Measurements from ENCODE around the gene LHX4. TPM values are rescaled to one million over a fixed set of nuclear protein-coding genes. Genes with fewer than 3 reads are reported as not detected.

Gene LHX4
- total RNA-seq, 1 donor from 2014 or later, result 2.1 TPM

DNA sequence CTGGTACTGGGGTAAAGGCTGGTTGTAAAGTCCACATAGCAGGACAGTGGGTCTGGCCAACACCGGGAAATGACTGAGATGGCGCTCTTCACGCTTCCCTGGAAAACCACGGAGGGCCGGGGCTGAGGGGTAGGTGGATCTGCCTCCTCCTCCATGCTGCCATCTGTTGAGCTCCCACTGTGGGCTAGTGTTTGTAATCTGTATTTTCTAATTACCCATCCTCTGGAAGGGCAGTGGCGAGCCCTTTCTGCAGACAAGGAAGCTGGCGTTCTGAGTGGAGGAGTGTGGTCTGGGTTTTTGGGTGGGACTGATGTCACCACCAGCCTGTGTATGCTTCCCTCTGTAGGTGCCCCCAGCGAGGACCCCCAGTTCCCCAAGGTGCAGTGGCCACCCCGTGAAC lies 34.1 kb upstream of the LHX4 start:
- H3K9me3 Mint-ChIP-seq (ENCODE audit: unreplicated experiment), result peaks cover 19% of the 10 kb centered on the region
- peaks cover 26% of the 10 kb centered on the region for H3K36me3 Mint-ChIP-seq (ENCODE audit: unreplicated experiment)
- TF ChIP-seq, protein P1, sequence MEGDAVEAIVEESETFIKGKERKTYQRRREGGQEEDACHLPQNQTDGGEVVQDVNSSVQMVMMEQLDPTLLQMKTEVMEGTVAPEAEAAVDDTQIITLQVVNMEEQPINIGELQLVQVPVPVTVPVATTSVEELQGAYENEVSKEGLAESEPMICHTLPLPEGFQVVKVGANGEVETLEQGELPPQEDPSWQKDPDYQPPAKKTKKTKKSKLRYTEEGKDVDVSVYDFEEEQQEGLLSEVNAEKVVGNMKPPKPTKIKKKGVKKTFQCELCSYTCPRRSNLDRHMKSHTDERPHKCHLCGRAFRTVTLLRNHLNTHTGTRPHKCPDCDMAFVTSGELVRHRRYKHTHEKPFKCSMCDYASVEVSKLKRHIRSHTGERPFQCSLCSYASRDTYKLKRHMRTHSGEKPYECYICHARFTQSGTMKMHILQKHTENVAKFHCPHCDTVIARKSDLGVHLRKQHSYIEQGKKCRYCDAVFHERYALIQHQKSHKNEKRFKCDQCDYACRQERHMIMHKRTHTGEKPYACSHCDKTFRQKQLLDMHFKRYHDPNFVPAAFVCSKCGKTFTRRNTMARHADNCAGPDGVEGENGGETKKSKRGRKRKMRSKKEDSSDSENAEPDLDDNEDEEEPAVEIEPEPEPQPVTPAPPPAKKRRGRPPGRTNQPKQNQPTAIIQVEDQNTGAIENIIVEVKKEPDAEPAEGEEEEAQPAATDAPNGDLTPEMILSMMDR (IDR thresholded peaks at IDR 0.05; ENCODE audit: partially characterized antibody, unreplicated experiment), result no peak
- H3K27me3 Mint-ChIP-seq (ENCODE audit: unreplicated experiment), result peaks cover 27% of the 10 kb centered on the region
- peak overlapping the region; percentile 95 for H3K27ac Mint-ChIP-seq (ENCODE audit: unreplicated experiment)
- H3K4me1 Mint-ChIP-seq (ENCODE audit: low read depth, unreplicated experiment), result peaks cover 31% of the 10 kb centered on the region
- H3K4me3 Mint-ChIP-seq (ENCODE audit: unreplicated experiment), result peak overlapping the region; percentile 30
- DNase-seq, result no peak

DNA sequence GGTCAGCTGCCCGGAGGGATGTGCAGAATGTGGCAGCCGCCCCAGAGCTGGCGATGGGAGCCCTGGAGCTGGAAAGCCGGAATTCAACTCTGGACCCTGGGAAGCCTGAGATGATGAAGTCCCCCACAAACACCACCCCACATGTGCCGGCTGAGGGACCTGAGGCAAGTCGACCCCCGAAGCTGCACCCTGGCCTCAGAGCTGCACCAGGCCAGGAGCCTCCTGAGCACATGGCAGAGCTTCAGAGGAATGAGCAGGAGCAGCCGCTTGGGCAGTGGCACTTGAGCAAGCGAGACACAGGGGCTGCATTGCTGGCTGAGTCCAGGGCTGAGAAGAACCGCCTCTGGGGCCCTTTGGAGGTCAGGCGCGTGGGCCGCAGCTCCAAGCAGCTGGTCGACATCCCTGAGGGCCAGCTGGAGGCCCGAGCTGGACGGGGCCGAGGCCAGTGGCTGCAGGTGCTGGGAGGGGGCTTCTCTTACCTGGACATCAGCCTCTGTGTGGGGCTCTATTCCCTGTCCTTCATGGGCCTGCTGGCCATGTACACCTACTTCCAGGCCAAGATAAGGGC lies 33.5 kb upstream of the LHX4 start:
- no peak for DNase-seq
- Mint-ChIP-seq H3K27ac (ENCODE audit: unreplicated experiment) (no peak overlapping the region), H3K4me1 (ENCODE audit: low read depth, unreplicated experiment) (peaks cover 28% of the 10 kb centered on the region), H3K27me3 (ENCODE audit: unreplicated experiment) (peaks cover 27% of the 10 kb centered on the region), H3K36me3 (ENCODE audit: unreplicated experiment) (peaks cover 21% of the 10 kb centered on the region), H3K4me3 (ENCODE audit: unreplicated experiment) (no peak overlapping the region), H3K9me3 (ENCODE audit: unreplicated experiment) (peaks cover 19% of the 10 kb centered on the region)
- TF ChIP-seq, protein P1 (IDR thresholded peaks at IDR 0.05; ENCODE audit: partially characterized antibody, unreplicated experiment), result no peak

DNA sequence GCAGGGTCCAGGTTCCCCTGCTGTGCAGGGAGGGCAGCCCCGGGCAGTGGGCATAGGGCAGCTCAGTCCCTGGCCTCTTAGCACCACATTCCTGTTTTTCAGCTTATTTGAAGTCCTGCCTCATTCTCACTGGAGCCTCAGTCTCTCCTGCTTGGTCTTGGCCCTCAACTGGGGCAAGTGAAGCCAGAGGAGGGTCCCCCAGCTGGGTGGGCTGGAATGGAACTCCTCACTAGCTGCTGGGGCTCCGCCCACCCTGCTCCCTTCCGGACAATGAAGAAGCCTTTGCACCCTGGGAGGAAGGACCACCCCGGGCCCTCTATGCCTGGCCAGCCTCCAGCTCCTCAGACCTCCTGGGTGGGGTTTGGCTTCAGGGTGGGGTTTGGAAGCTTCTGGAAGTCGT lies 32.8 kb upstream of the LHX4 start:
- peaks cover 14% of the 10 kb centered on the region for H3K36me3 Mint-ChIP-seq (ENCODE audit: unreplicated experiment)
- TF ChIP-seq, protein P1 (IDR thresholded peaks at IDR 0.05; ENCODE audit: partially characterized antibody, unreplicated experiment), result no peak
- no peak overlapping the region for H3K27ac Mint-ChIP-seq (ENCODE audit: unreplicated experiment)
- peaks cover 18% of the 10 kb centered on the region for H3K9me3 Mint-ChIP-seq (ENCODE audit: unreplicated experiment)
- peaks cover 24% of the 10 kb centered on the region for H3K4me1 Mint-ChIP-seq (ENCODE audit: low read depth, unreplicated experiment)
- no peak overlapping the region for H3K4me3 Mint-ChIP-seq (ENCODE audit: unreplicated experiment)
- H3K27me3 Mint-ChIP-seq (ENCODE audit: unreplicated experiment), result peaks cover 25% of the 10 kb centered on the region
- no peak for DNase-seq

DNA sequence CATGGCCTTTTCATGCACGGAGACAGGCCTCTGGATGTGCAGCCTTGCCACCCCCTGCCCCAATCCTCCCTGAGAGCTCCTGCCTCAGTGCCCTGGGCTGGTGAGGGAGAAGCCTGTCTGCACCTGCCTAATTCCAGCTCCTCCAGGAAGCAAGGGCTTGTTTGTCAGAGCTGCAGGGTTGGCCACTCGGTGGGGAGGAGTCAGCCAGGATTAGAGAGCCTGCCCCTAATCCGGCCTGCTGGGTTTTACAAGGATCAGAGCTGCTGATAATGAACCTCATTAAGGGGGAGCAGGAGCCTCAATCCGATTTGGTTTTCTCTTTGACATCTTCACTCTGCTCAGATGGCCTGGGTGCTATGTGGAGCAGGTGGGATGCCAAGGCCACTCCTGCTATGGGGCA lies 31.9 kb upstream of the LHX4 start:
- H3K9me3 Mint-ChIP-seq (ENCODE audit: unreplicated experiment), result peaks cover 12% of the 10 kb centered on the region
- no peak for DNase-seq
- TF ChIP-seq, protein P1 (IDR thresholded peaks at IDR 0.05; ENCODE audit: partially characterized antibody, unreplicated experiment), result no peak
- peaks cover 14% of the 10 kb centered on the region for H3K4me1 Mint-ChIP-seq (ENCODE audit: low read depth, unreplicated experiment)
- H3K27me3 Mint-ChIP-seq (ENCODE audit: unreplicated experiment), result peaks cover 17% of the 10 kb centered on the region
- H3K4me3 Mint-ChIP-seq (ENCODE audit: unreplicated experiment), result no peak overlapping the region
- peaks cover 4% of the 10 kb centered on the region for H3K36me3 Mint-ChIP-seq (ENCODE audit: unreplicated experiment)
- H3K27ac Mint-ChIP-seq (ENCODE audit: unreplicated experiment), result no peak overlapping the region

DNA sequence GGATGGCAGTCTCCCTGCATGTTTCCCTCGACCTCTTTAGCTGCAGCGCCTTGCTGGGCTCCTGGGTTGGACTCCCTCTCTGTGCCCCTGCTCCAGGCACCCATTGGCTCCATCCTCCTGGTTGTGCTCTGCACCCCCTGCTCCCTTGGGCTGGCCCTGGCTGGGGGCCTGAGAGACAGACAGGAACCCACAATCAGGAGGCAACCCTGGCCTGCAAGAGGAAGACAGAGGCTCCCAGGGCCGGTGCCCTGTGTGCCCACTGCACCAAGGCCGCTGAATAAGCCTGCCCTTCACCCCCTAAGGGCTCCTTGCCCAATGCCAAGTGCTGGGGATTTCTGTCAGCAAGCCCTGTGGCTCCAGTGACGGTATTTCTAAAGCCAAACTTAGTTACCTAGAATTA lies 31.5 kb upstream of the LHX4 start:
- peaks cover 14% of the 10 kb centered on the region for H3K4me1 Mint-ChIP-seq (ENCODE audit: low read depth, unreplicated experiment)
- TF ChIP-seq, protein P1 (IDR thresholded peaks at IDR 0.05; ENCODE audit: partially characterized antibody, unreplicated experiment), result no peak
- no peak for DNase-seq
- H3K36me3 Mint-ChIP-seq (ENCODE audit: unreplicated experiment), result peaks cover 3% of the 10 kb centered on the region
- no peak overlapping the region for H3K4me3 Mint-ChIP-seq (ENCODE audit: unreplicated experiment)
- peaks cover 15% of the 10 kb centered on the region for H3K27me3 Mint-ChIP-seq (ENCODE audit: unreplicated experiment)
- H3K27ac Mint-ChIP-seq (ENCODE audit: unreplicated experiment), result no peak overlapping the region
- peaks cover 12% of the 10 kb centered on the region for H3K9me3 Mint-ChIP-seq (ENCODE audit: unreplicated experiment)

Measured in glutamatergic neuron (in vitro differentiated cells).